DMS153 treated with DMSO at 0.1 percent for 48 hours (cell line): ENCODE results near the gene PKN1.
"Not testable (repeated sequence)": the region's sequence is repeated elsewhere in the genome, so short reads cannot be mapped to it uniquely, and the experiment has no call there.

Experiments
- DNase-seq: peaks from one replicate; lab custom pipeline; 2025; ENCODE audit not compliant: unreplicated experiment; lab: John Stamatoyannopoulos, UW

PKN1 gene

GRCh38 chr19:14480700-14481079 is 47.6 kb downstream of the PKN1 start:
- DNase-seq: no peak

- DNase-seq: no peak
Observed at GRCh38 chr19:14482172-14482941, 49.3 kb downstream of the PKN1 start.

DNA sequence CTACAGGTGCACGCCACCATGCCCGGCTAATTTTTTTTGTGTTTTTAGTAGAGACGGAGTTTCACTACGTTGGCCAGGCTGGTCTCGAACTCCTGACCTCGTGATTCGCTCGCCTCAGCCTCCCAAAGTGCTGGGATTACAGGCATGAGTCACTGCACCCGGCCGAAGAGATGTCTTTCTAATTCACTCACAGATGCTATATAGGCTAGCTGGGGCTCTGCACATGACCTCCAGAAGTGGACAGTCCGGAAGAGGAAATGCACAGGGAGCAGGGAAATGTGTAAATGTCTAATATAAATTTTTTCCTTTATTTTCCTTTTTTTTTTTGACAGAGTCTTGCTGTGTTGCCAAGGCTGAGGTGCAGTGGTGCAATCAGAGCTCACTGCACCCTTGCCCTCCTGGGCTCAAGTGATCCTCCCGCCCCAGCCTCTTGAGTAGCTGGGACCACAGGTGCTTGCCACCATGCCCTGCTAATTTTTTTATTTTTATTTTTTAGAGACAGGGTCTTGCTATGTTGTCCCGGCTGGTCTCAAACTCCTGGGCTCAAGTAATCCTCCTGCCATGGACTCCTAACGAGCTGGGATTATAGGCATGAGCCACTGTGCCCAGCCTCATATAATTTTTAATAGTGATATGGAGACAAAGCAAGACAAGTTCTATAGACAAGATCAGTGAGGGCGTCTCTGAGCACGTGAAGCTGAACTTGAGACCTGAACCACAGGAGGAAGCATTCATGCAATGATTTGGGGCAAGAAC is 54.4 kb downstream of the PKN1 start:
- no peak for DNase-seq

DNA sequence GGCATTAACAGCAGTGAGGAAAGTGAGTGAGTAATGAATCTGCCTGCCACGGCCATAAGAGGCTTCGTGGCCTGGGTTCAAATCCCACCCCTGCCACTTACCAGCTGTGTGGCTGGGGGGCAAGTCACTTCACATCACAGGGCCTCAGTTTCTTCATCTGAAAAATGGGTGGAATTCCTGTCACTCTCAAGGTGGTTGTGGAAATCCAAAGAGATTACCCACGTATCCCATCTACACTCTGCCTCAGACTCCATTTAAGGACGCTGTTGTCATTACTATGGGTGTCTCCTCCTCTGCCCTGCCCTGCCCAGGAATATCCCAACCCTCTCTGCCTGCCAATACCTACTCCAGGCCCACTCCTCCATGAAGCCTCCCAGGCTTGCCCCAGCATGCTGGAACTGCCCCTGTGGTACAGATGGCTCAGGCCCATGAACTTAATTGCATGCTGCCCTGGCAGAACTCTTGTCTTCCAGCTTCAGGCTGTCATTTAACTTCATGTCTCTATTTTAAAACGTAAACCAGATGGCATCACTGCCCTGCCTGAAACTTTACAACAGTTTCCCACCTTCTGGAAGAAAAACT is 59.7 kb downstream of the PKN1 start:
- no peak for DNase-seq

GRCh38 chr19:14494411-14494810 is 61.3 kb downstream of the PKN1 start:
- no peak for DNase-seq

DNA sequence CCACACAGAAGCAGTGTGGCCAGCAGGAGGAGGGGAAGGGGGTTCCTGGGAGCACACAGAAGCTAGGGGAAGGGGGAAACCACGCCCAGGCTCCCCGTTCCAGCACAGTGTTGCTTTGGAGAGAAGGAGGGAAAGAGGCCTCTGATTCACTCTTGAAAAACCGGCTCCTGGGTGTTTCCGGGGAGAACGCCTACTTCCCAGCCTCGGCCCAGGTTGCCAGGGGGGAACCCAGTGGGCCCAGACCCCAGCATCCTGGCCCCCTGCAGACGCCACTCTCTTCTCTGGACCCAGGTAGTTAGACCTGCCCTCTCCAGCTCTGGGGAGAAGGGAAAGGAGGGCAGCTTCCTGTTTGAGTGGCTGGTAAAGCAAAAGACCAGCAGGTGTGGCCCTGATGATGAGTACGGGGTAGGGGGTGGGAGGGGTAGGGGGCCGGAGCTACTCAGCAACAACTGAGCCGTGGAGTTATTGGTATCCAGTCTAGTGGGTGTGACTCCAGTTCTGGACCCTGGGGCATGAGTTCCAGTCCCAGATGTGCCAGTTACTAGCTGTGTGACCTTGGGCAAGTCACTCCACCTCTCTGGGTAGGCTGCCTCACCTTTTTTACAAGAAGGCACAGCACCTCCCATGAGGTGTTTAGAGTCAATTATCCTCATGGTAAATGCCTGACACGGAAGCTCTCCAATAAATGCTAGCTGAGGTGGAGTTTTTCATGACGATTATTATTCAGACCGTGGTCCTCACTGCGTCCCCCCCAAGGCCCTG is 62.0 kb downstream of the PKN1 start:
- DNase-seq: no peak

DNA sequence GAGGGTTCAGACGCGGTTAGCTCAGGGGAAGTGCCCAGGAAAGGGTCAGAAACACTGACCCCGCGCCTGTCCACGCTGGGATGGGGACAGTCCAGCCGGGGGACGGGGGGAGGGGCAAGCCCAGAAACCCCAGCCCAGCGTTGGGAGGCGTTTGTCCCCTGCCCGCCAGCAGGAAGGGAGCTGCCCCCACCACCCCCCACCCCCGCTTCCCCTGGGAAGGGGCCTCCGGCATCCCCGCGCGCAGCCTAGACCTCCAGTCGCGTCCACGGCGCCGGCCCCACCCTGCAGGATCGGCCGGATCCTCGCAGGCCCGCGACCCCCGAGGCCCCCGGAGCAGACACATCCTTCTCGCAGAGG is 62.5 kb downstream of the PKN1 start:
- no peak for DNase-seq

DNA sequence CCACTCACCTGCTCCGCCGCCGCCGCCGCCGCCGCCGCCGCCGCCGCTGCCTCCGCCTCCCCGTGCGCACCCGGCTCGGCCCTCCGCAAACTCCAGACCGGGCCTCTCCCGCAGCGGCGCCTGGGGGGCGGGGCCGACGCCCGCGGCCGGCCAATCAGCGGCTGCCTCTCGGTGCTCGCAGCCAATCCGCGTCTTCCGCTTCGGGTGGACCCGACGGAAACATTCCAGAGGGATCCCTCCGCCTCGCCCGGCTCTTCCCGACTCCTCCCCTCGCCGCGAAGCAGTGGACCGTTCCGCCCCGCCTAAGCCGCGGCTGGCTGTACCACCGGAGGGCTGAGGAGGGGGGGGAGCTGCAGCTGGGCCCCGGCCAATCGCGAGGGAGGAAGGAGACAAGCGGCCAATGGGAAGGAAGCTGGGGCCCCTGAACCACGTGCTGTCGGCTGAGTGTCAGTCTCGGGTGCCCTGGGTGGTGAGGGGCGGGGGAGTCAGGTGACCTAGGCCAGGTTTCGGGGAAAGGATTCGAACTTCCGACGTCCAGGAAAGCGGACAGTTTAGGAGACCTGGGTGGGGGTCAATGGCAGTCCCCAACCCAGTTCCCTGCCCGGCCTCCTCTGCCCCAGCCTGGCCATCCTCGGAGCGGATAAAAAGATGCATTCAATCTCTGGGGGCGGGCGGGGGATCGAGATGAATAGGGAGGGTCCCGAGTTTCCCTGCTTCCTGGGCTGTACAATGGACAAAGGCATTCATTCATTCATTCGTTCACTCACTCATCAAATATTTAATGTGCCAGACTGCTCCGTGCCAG is 63.1 kb downstream of the PKN1 start, which contains the start of gene GIPC1:
Gene GIPC1 (minus strand): TSS at position 99 of the 805 bp plus-strand sequence. CDS start 13,151 bp downstream, outside the sequence.
- DNase-seq: peak; percentile 96

DNA sequence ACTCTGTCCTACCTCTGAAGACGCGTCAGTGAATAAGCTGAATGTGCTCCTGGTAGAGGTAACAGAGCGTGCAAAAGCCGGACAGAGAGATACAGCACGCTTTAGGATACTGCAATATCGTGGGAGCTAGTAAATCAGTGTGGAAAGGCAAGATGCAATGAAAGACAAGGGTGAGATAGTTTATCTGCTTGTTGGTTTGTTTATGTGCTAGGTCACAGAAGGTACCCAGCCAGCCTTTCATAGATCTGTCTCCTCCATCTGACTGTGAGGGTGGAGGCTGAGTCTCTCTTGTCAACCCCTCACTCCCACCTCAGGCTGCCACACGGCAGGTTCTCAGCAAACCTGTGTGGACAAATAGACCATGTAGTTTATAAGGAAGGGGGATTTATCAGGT is 63.7 kb downstream of the PKN1 start:
- no peak for DNase-seq

DNA sequence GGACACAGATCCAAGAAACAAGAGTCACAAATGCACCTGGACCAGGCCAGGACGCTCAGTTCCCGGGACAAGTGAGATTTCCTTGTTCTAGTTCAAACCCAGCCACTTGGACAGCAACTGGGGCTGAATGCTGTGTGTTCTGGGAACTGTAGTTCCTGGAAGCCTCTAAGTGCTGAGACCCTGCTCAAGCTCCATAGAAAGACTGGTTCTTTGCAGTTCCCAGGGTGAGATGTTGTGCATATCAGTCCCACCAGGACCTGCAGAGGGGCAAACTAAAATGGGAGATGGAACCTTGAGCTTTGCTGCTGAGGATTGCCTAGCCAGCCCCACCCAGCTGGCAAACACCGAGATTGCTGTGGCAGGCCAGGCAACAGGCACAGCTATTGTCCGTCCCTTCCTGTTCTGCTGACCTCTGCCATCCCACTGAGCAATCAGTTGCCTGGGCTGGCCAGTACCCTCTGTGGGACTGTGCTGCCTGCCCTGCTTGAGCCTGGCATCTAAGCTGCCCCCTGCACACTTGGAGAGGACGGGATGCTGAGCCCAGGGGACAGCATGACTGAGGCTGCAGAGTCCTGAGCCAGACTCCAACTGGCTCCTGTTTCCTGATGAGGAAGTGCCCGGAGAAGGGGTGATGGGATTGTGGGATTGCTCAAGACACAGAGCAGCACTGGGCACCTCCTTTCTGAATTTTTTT is 64.3 kb downstream of the PKN1 start:
- DNase-seq: no peak

GRCh38 chr19:14502334-14503092 is 69.4 kb downstream of the PKN1 start:
- no peak for DNase-seq

GRCh38 chr19:14503285-14503684 is 70.2 kb downstream of the PKN1 start:
- no peak for DNase-seq

- DNase-seq: not testable (repeated sequence)
Observed at GRCh38 chr19:14504575-14504974, 71.5 kb downstream of the PKN1 start.

DNA sequence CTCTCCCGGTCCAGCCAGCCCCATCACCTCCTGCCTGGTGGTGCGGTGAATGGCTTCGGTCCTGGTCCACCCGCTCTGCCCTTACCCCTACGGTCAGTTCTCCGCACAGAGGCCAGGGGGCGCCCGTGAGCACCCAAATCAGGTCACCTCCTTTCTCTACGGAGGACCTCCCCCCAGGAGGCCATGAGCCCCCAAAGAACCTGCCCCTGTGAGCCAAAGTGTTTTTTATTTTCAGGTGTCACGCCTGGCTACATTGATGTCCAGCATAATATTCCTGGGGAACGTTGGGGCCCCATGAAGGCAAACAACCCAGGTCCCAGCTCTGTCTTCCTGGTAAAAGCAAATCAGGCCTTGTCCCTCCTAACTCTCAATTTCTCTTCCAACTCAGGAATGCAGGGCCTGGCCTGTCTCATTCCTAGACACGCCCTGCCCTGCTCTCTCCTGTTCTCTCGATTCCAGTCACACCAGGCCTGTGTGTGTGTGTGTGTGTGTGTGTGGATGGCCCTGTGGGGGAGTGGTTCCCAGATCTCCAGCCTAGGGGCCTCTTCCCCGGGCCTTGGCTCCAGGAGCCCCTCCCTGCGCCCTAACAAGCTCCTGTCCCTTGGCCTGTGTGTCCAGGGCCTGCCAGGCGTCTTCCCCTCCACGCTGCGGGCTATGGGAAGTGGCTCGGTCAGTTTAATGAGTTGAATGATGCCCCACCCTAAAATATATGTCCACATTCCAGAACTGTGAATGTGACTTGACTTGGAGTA is 72.6 kb downstream of the PKN1 start:
- DNase-seq: no peak

DNA sequence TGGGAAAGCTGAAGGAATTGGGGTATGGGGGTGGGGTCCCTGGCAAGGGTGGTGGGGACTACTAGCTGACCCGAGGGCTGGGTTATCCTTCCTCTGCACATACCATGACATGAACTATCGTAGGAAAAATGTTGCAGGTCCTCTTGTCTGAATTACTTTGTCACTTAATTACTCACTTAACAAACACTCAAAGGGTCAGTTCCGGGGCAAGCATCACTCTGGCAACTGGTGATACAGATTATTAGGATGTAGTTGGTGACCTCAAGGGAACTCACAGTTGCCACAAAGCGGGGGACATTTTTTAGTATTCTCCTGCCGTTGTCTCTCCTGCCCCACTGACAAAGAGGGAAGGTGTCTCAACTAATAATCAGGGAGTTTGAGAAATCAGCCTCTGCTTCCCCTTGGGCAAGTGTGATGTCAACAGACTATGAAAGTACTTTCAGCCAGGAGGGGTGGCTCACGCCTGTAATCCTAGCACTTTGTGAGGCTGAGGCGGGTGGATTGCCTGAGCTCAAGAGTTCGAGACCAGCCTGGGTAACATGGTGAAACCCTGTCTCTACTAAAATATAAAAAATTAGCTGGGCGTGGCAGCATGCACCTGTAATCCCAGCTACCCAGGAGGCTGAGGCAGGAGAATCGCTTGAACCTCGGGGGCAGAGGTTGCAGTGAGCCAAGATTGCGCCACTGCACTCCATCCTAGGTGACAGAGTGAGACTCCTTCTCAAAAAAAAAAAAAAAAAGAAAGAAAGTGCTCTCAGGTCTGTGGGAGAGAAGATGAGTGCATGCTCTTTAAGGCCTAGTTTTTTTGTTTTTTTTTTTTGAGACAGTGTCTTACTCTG is 74.8 kb downstream of the PKN1 start:
- no peak for DNase-seq

DNA sequence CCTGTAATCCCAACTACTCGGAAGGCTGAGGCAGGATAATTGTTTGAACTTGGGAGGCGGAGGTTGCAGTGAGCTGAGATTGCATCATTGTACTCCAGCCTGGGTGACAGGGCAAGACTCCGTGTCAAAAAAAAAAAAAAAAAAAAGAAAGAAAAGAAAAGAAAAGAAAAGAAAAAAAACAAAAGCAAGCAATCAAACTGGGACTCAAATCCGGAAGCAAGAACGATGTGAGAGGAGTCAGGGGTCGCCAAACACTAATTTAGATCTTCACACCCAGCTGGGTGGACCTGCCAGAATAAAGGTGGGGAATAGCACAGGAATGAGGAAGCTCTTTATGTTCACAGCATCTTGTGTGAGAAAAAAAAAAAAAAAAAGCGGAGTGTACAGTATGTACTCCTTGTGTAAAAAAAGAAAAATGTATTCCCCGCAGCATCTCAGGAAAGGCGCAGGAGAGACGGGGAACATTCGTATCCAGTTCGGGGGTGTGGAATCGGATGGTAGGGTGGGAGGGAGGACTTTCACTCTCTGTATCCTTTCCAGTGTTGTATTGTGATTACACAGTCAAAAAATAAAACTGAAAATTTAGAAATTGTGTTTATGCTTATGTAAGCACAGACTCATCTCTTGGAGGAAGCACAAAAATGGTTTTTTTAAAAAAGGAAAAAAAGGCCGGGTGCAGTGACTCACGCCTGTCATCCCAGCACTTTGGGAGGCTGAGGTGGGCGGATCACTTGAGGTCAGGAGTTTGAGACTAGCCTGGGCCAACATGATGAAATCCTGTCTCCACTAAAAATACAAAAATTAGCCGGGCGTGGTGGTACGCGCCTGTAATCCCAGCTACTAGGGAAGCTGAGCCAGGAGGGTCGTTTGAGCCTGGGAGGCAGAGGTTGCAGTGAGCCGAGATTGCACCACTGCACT is 77.5 kb downstream of the PKN1 start:
- no peak for DNase-seq

GRCh38 chr19:14511229-14511593 is 78.1 kb downstream of the PKN1 start:
- no peak for DNase-seq
